DMS79 (cell line): ENCODE measurements around the gene C9orf78.
A peak's percentile ranks its signal among the peaks of the same experiment; 100 is the strongest.

Experiments
- DNase-seq: peaks from one replicate; lab custom pipeline; 2025; lab: John Stamatoyannopoulos, UW

C9orf78 gene

GRCh38 chr9:129840034-129840433 is 5.0 kb upstream of the C9orf78 start:
- peak; percentile 70 for DNase-seq

GRCh38 chr9:129839324-129840023 is 4.4 kb upstream of the C9orf78 start:
- DNase-seq, result no peak

- DNase-seq, result no peak
These were observed 3.7 kb upstream of the C9orf78 start for GRCh38 chr9:129838707-129839259.

GRCh38 chr9:129836311-129837007 is 1.4 kb upstream of the C9orf78 start:
- no peak for DNase-seq

- DNase-seq, result no peak
These were observed 767 bp upstream of the C9orf78 start for GRCh38 chr9:129835860-129836223.

GRCh38 chr9:129834489-129835127 is 467 bp downstream of the C9orf78 start:
- DNase-seq, result no peak

- DNase-seq, result no peak
These were observed 2.1 kb downstream of the C9orf78 start for GRCh38 chr9:129832982-129833381.

GRCh38 chr9:129828969-129829368 is 6.1 kb downstream of the C9orf78 start:
- DNase-seq, result no peak

GRCh38 chr9:129828051-129828450 is 7.0 kb downstream of the C9orf78 start:
- no peak for DNase-seq

- DNase-seq, result no peak
These were observed 8.3 kb downstream of the C9orf78 start for GRCh38 chr9:129826759-129827158.

GRCh38 chr9:129826344-129826743 is 8.7 kb downstream of the C9orf78 start:
- no peak for DNase-seq

GRCh38 chr9:129823935-129824601 is 11.0 kb downstream of the C9orf78 start, which contains the start of gene TOR1A:
Gene TOR1A (minus strand): TSS chr9:129824136. CDS start chr9:129824085, 51 bp downstream.
- peak; percentile 85 for DNase-seq

GRCh38 chr9:129823542-129823934 is 11.5 kb downstream of the C9orf78 start:
- DNase-seq, result no peak

- no peak for DNase-seq
These were observed 12.1 kb downstream of the C9orf78 start for GRCh38 chr9:129822898-129823541.

- DNase-seq, result no peak
These were observed 18.3 kb downstream of the C9orf78 start for GRCh38 chr9:129816501-129817435.

GRCh38 chr9:129815278-129815677 is 19.8 kb downstream of the C9orf78 start:
- no peak for DNase-seq

- DNase-seq, result no peak
These were observed 20.4 kb downstream of the C9orf78 start for GRCh38 chr9:129814432-129815223.

GRCh38 chr9:129813661-129814060 is 21.4 kb downstream of the C9orf78 start:
- DNase-seq, result no peak

GRCh38 chr9:129812385-129812784 is 22.7 kb downstream of the C9orf78 start:
- no peak for DNase-seq

- DNase-seq, result no peak
These were observed 23.1 kb downstream of the C9orf78 start for GRCh38 chr9:129811967-129812363.
